Esophagus (tissue), 2 donors: Measurements from ENCODE around the gene PNP. TPM values are rescaled to one million over a fixed set of nuclear protein-coding genes. Genes with fewer than 3 reads are reported as not detected.
A peak's percentile ranks its signal among the peaks of the same experiment; 100 is the strongest.
"Not testable (repeated sequence)": the region's sequence is repeated elsewhere in the genome, so short reads cannot be mapped to it uniquely, and the experiment has no call there.

ENCODE experiments used
- H3K27ac ChIP-seq, 2 donors: one replicate each; pipeline ENCODE4 v1.5.1; 2013; ENCODE audit warnings: low read depth in 2 of 2, mild to moderate bottlenecking in 2 of 2, inconsistent platforms in 1 of 2, low read length in 1 of 2, moderate library complexity in 1 of 2
- H3K27me3 ChIP-seq, 2 donors: one replicate each; pipeline ENCODE4 v1.6.1; 2013; ENCODE audit warnings: low read length in 2 of 2, control low read depth in 1 of 2, mild to moderate bottlenecking in 1 of 2; ENCODE audit not compliant: insufficient read depth in 2 of 2, control insufficient read depth in 1 of 2
- H3K36me3 ChIP-seq, 2 donors: one replicate each; pipeline ENCODE4 v1.6.1; 2013; ENCODE audit warnings: low read length in 1 of 2; ENCODE audit not compliant: control insufficient read depth in 2 of 2, insufficient read depth in 2 of 2
- H3K4me1 ChIP-seq, 2 donors: one replicate each; pipeline ENCODE4 v1.6.1; 2013; ENCODE audit warnings: low read length in 1 of 2; ENCODE audit not compliant: control insufficient read depth in 2 of 2, insufficient read depth in 2 of 2
- H3K4me3 ChIP-seq, 2 donors: one replicate each; pipeline ENCODE4 v1.5.1; 2013; ENCODE audit warnings: low read length in 2 of 2, mild to moderate bottlenecking in 2 of 2, low read depth in 1 of 2, moderate library complexity in 1 of 2
- H3K9me3 ChIP-seq, 2 donors: one replicate each; pipeline ENCODE4 v1.6.1; 2013; ENCODE audit warnings: mild to moderate bottlenecking in 2 of 2, low read depth in 1 of 2, low read length in 1 of 2, moderate library complexity in 1 of 2; ENCODE audit not compliant: control insufficient read depth in 2 of 2, insufficient read depth in 1 of 2
- WGBS, 2 donors: extraction: QIAGEN DNeasy Blood & Tissue Kit; methylation state at CpG; one replicate each; pipeline ENCODE4 v1.1.7; 2013; 5-methylcytosine and 5-hydroxymethylcytosine counted together
- polyA plus RNA-seq, 2 donors: library from polyadenylated mRNA; stranded (reverse); fragments of 200-250 nt; gene quantifications; one replicate each; pipeline ENCODE4 v1.2.3, GENCODE V29; 2013
- donor health status: healthy with polysubstance abuse.
- donor health status: Bipolar disorder and iron deficiency.

The PNP gene
- polyA plus RNA-seq, 2 donors: 40.6 to 121 TPM

GRCh38 chr14:20452831-20453230 is 16.4 kb upstream of the PNP start:
- H3K9me3 ChIP-seq, H3K4me1 ChIP-seq, H3K27ac ChIP-seq, H3K27me3 ChIP-seq, H3K4me3 ChIP-seq: not testable (repeated sequence)
- WGBS, 2 donors: 90 to 93% methylated on average over 8 of the region's 8 CpGs
- H3K36me3 ChIP-seq: peaks cover 18 to 21% of the 10 kb centered on the region in 2 donors

GRCh38 chr14:20454516-20455354 is 14.5 kb upstream of the PNP start, which contains the start of the genes APEX1 and OSGEP:
APEX1 (plus strand) TSS chr14:20455226; CDS start chr14:20455646, 420 bp downstream.
OSGEP (minus strand) TSS chr14:20454812; CDS start chr14:20454683, 129 bp downstream.
- peak within 1 kb of the TSS; percentile 93 to 95 for H3K4me3 ChIP-seq
- 0% methylated on average over 56 of the region's 56 CpGs for WGBS, 2 donors

GRCh38 chr14:20455355-20456300 is 13.6 kb upstream of the PNP start:
- Histone ChIP-seq H3K27ac (peak overlapping the region; percentile 96 to 99), H3K4me3 (peak overlapping the region; percentile 93 to 95), H3K9me3 (no peaks in the 10 kb centered on the region), H3K27me3 (no peaks in the 10 kb centered on the region), H3K36me3 (peaks cover 21 to 27% of the 10 kb centered on the region in 2 donors), H3K4me1 (peaks cover 0 to 7% of the 10 kb centered on the region in 2 donors)
- WGBS, 2 donors: 1% methylated on average over 39 of the region's 39 CpGs

More at GRCh38 chr14:20454516-20455354, 14.5 kb upstream of the PNP start, which contains the start of the genes APEX1 and OSGEP:
- Histone ChIP-seq H3K4me1 (peaks cover 0 to 5% of the 10 kb centered on the region in 2 donors), H3K27me3 (no peaks in the 10 kb centered on the region), H3K36me3 (peaks cover 26 to 27% of the 10 kb centered on the region in 2 donors), H3K9me3 (no peaks in the 10 kb centered on the region), H3K27ac (peak within 1 kb of the TSS; percentile 96 to 99)

GRCh38 chr14:20456971-20457370 is 12.2 kb upstream of the PNP start:
- no peak overlapping the region for H3K27ac ChIP-seq
- WGBS, 2 donors: 76 to 78% methylated on average over 13 of the region's 13 CpGs
- H3K4me3 ChIP-seq: no peak overlapping the region
- H3K36me3 ChIP-seq: peaks cover 18 to 24% of the 10 kb centered on the region in 2 donors
- no peaks in the 10 kb centered on the region for H3K9me3 ChIP-seq
- no peaks in the 10 kb centered on the region for H3K27me3 ChIP-seq
- peaks cover 0 to 7% of the 10 kb centered on the region in 2 donors for H3K4me1 ChIP-seq

GRCh38 chr14:20458031-20458789 is 11.0 kb upstream of the PNP start:
- 61 to 65% methylated on average over 8 of the region's 8 CpGs for WGBS, 2 donors
- Histone ChIP-seq H3K4me3 (no peak overlapping the region), H3K36me3 (peaks cover 15 to 21% of the 10 kb centered on the region in 2 donors), H3K27me3 (no peaks in the 10 kb centered on the region), H3K27ac (no peak overlapping the region), H3K9me3 (no peaks in the 10 kb centered on the region), H3K4me1 (peaks cover 0 to 7% of the 10 kb centered on the region in 2 donors)

GRCh38 chr14:20460458-20461224 is 8.6 kb upstream of the PNP start:
- no peaks in the 10 kb centered on the region for H3K9me3 ChIP-seq
- H3K27me3 ChIP-seq: no peaks in the 10 kb centered on the region
- peak overlapping the region; percentile 78 to 97 for H3K4me3 ChIP-seq
- peaks cover 15 to 21% of the 10 kb centered on the region in 2 donors for H3K36me3 ChIP-seq
- H3K27ac ChIP-seq: peak overlapping the region; percentile 98 to 99
- WGBS, 2 donors: 4 to 6% methylated on average over 31 to 32 of the region's 32 CpGs
- H3K4me1 ChIP-seq: peaks cover 0 to 2% of the 10 kb centered on the region in 2 donors

GRCh38 chr14:20461225-20462141 is 7.7 kb upstream of the PNP start, which contains the start of gene PIP4P1:
PIP4P1 (minus strand) TSS chr14:20461434; CDS start chr14:20461325, 109 bp downstream.
- whole genome bisulfite sequencing, 2 donors: 0 to 1% methylated on average over 61 to 67 of the region's 67 CpGs
- H3K27ac ChIP-seq: peak within 1 kb of the TSS; percentile 98 to 99
- H3K4me3 ChIP-seq: peak within 1 kb of the TSS; percentile 78 to 97
- H3K9me3 ChIP-seq: no peaks in the 10 kb centered on the region
- H3K4me1 ChIP-seq: peaks cover 0 to 2% of the 10 kb centered on the region in 2 donors
- no peaks in the 10 kb centered on the region for H3K27me3 ChIP-seq
- H3K36me3 ChIP-seq: peaks cover 15 to 21% of the 10 kb centered on the region in 2 donors
